GM18861 (cell line): ENCODE data around the gene FOXP1.

ENCODE experiments used
- ATAC-seq: cut with Tn5 transposase; IDR thresholded peaks from one replicate; pipeline ENCODE4 v1.9.1; 2021; ENCODE audit not compliant: unreplicated experiment

Gene FOXP1

DNA sequence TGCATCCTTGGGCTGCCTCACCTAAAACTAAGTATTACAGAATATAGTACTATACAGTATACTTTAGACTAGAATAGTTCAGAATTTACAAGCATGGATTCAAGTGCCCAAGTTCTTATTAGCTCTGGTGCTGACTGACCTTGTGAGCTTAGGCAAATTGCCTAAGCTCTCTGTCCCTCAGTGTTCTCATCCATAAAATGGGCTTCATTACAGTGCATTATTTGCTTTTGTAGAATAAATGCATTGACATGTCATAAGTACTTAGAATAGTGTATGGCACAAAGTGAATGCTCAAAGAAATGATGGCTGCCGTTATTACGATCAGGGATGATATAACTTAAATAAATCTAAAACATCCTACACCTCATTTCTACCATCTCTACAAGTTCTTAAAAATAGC, 269.7 kb downstream of the FOXP1 start:
- ATAC-seq, result no peak

DNA sequence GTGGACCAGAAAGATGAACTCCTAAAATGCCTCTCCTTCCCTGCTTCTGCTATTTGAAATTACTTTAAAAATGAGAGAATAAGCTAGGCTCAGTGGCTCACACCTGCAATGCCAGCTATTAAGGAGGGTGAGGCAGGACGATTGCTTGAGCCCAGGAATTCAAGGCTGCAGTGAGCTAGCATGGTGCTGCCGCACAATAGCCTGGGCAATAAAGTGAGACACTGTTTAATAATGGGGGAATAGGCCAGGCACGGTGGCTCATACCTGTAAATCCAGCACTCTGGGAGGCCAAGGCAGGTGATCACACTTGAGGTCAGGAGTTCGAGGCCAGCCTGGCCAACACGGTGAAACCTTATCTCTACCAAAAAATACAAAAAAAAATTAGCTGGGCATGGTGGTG, 271.1 kb downstream of the FOXP1 start:
- no peak for ATAC-seq

DNA sequence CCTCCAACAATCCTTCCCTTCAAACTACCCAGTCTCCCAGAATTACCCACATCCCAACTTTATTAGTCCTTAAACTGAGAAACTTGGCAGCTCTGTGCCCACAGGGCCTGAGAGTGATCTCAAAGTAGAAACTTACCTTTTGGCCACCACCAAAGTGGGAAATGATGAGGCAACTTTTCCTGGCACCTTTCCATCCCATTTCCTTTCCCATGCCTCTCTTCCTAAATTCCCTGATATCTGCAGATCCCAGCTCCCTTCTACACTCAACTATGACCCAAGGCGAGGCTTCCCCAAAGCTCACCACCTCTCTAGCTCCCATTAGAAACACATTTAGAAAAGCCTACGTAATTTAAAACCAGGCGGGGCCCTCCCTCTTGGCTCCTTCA, 271.9 kb downstream of the FOXP1 start:
- ATAC-seq, result no peak

GRCh38 chr3:71310980-71311660, 272.4 kb downstream of the FOXP1 start:
- no peak for ATAC-seq

- no peak for ATAC-seq
These were observed 273.1 kb downstream of the FOXP1 start for GRCh38 chr3:71310359-71310979.

DNA sequence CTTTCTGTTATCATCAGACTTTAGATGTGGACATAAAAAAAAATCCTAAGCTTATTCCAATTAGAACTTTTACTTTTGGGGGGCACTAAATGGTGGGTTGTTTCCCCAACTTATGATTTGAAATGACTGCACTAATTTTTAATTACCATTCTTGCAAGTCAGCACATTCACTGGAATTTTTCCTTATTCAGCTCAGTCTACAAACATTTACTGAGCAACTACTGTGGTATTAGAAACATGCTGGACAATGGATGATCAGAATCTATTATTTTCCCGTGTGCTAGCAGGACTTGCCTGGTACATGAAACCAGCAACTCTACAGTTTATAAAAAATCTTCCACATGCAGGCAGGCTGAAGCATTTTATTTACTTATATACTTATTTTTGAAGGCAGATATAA, 273.6 kb downstream of the FOXP1 start:
- no peak for ATAC-seq

DNA sequence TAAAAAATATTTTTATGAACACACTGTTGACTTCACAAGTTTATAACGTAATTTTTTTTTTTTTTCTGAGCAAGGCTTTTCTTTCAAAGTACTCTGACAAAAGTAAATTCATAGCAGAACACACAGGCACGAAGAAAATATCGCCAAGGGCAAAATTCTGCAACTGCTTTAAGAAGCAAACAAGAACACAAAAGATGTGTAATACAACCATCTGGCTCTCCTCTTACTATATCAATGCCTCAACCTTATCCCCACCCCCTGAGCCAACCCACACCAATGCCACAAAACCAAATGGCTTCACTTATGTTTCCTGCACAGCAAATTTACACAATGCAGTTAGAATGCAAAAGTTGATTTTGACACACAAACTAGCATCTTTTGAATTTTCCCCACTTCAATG, 274.2 kb downstream of the FOXP1 start:
- no peak for ATAC-seq

DNA sequence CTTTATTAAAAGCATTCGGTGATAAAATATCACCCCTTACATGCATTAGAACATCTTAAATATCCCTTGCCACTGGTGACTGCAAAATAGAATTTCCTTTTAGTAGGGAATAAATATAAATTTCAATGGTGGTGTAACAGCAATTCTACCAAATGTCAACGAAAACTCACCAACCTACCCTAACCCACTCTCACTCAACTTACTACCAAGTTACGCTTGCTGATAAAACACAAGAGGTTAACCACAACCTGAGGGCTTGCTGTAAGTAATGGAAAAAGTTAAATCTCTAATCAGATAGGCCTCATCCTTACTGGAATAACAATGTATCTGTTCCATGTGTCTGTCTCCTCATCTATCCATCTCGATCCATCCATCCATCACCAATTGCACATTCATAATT, 274.7 kb downstream of the FOXP1 start:
- no peak for ATAC-seq

DNA sequence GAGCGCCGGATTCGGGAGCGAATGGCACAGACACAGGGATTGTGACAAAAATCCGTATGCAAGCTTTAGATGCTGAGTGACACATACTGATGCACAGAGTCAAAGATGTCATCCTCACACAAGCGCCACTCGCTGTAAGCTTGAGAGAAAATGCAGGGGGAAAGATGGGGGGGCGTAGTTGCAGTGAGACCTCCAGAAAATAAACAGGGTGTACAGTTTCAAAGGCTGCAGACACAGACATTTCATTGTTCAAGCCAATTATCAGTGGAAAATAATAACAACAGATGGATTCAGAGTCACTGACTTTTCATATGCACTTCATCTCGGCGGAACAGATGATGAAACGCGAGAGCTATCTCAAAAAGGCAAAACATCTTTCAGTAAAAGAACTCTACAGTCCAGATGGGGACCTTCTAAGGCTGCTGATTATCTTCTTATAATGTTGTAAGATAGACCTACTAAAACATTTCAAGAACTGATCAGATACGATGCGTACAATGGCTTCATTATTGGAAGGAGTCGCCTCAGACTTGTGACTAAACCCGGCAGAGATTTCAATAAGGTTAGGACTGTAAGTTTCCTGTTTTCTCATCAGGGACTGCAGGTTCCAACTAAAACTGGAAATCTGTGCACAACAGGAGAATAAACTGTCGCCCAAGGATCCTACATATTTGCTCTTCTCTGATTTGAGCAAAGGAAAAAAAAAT, 275.4 kb downstream of the FOXP1 start:
- no peak for ATAC-seq

DNA sequence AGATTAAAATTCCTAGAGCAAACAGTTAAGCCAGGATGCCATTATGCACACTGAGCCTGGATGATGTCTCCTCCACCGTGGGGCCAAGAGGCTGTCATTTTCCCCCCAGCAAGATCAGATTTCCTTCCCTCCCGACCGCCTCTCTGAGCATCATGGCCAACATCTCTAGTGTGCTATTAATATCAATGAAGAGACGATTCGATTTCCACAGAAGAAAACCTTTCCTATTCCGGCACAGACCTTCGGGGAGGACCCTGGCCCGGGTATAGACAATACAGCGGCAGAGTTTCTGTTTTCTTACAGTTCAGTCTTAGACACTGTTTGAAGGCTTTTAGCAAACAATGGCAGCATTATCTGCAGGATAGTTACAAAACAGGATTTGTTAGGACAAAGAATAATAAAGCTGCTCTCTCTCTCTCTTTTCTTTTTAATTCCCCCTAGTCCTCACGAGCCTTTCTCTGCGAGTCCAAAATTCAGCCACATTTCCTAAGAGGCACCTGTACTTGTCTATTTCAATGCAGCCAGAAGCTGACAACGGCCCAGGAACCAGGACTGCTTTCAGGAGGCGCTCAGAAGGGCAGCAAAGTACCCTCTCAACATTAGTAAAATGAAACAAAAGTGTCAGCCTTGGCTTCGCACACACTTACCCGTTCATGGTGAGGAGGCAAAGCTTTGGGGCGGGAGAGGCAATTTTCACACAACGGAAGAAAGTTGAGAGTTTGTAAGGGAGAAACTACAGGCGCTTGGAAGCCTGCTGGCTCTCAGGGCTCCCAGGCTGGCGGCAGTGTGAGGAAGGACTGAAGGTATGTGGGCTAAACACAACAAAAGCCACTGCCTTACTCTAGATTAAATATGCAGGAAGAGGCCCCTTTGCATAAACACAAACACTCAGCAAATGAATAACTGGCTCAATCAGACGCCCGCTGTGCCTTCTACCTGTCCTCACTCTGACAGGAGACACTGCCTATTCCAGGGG, 278.0 kb downstream of the FOXP1 start:
- ATAC-seq, result no peak

DNA sequence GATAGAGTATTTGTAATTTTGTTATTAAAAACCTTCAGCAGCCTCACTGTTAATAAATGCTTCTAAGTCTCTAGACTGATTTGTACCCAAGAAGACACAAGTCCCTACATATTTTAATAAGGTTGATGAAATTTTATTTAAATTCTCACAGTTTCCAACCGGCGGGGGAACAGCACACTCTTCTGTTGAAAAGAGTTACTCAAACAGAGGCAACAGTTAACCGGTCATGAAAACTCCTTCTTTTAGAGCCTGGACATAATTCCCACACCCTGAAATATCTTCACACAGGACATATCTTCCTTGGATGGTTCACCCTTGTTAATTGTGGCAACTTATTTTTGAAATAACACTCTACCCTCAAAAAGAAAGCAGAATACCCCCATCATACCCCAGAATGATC, 278.8 kb downstream of the FOXP1 start:
- no peak for ATAC-seq

DNA sequence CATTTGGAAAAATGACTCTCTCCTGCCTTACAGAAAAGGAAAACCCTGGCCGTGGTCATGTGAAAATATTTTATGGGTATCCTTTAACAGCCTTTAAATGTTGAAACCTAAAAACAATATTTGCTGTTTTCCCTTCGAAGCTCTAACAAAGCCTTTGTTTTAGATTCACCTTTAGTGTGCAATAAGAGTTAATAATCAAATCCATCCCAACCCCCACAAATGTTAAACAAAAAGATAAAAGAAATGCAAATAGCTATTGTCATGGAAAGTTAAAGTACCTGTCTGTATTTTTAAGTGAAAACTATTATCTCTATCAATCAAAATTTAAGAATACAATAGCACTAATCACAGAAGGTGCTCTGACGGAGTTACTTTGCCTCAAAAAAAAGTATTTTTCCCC, 279.3 kb downstream of the FOXP1 start:
- ATAC-seq, result no peak

- no peak for ATAC-seq
These were observed 279.8 kb downstream of the FOXP1 start for GRCh38 chr3:71303627-71304200.

- no peak for ATAC-seq
These were observed 280.9 kb downstream of the FOXP1 start for GRCh38 chr3:71302604-71303003.

- peak; percentile 51 for ATAC-seq
These were observed 282.6 kb downstream of the FOXP1 start for GRCh38 chr3:71300951-71301393.

DNA sequence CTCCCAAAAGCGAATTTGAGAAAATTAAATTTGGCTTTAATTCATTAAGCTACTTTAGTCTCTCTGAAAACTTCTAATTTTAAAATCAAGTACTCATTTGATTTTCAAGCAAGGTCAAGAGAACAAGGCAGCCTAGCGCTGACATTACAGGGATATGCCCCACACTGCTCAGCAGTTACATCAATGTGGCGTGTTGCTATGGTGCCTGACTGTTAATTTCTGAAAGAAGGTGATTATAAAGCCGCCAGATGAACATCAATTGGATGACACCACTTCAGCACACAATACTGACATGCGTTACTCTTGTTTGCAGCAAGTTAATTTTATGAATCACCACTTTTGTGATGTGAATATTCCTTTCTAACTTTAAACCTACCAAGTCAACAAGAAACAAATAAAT, 284.4 kb downstream of the FOXP1 start:
- ATAC-seq, result no peak

DNA sequence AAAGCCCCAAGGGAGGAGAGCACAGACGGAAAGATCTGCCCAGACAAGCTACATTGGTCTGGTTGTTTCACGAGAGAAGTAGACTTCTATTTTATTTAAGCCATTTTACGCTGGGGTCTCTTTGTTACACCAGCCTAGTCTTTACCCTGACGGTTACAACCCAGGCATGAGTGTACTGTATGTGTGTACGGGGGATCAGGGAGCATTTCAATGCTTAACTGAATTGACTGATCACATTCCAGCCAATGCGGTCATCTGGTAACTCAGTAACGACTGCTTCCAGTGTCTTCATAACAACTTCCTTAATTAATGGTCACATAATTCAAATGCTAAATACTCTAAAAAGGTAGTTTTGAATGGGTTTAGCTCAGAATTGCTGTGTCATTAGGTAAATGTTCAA, 288.6 kb downstream of the FOXP1 start:
- no peak for ATAC-seq

DNA sequence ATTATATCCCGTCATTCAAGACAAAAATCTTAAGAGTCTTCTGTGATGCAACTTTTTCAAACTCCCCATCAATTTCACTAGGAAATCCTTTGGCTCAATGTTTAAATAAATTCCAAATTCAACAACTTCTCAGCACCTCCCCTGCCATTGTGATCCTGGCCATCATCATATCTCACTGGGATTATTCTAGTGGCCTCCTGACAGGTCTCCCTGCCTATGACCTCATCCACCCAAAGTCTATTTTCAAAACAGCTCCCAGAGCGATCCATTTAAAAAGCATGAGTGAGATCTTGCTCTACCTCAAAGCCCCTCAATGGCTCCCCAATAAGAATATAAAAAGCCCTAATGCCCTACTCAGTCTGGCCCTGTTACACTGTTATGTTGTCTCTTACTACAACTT, 293.2 kb downstream of the FOXP1 start:
- ATAC-seq, result no peak

GRCh38 chr3:71288269-71288930, 295.1 kb downstream of the FOXP1 start:
- no peak for ATAC-seq

DNA sequence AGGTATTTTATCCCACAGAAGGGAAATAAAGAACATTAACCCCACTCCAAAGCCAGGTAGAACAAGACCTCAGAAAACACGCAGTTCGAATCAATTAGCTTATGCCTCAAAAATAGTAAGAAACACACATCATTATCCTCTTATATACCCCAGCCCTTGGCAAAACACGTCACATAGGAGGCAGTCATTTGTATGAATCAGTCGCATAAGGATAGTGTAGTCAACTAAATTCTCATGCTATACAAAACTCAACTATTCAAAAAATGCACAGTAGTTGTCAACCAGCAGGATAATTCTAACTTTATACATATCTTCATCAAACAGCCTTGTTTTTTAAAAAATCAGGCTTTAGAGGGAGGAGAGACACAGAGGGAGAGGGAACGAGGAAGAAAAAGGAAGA, 298.4 kb downstream of the FOXP1 start:
- ATAC-seq, result no peak
